ENCODE data around the gene AQP9.

- TF ChIP-seq CTCF (conservative IDR thresholded peaks at IDR 0.05; ENCODE audit: low read depth, low read length) (no peak), EZH2 (IDR thresholded peaks at IDR 0.05; ENCODE audit: borderline replicate concordance, low read depth, low read length, poor library complexity, severe bottlenecking) (no peak)
These were observed 26.7 kb downstream of the AQP9 start for GRCh38 chr15:58164926-58165325.
